ENCODE results near the gene P2RY11.

DNA sequence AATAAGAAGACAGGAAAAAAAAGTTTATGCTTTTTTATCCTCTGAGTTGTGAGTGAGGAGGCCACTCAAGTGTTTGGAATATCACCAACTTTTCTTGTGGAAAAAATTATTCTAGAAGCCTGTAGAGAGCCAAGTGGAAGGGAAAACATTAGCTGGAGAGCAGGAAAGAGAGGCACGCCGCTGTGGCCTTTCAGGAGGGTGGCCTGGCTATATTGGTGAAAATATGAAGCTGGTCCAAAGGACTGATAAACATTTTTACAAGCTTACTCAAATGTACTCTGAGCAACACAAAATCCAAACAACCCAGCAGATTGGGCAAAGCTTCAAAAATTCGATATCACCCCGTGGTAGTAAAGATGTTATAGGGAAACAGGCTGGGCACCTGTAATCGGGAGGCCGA is 10.6 kb downstream of the P2RY11 start:
- TF ChIP-seq POLR2A (IDR thresholded peaks at IDR 0.05; ENCODE audit: low read length): no peak
- TF ChIP-seq GATA1 (IDR thresholded peaks at IDR 0.05; ENCODE audit: low read depth, low read length): no peak

Data from erythroblast (primary cell).